GM12875 (cell line): ENCODE data around the gene NR1H2.

Experiments used
- H3K4me3 ChIP-seq: one replicate; pipeline ENCODE4 v1.5.1; 2011; ENCODE audit warnings: low read depth, low read length, control low read depth
- TF ChIP-seq, protein P1 (sequence below): IDR thresholded peaks from 2 replicates; pipeline ENCODE4 v1.5.1; 2011; ENCODE audit warnings: low read depth, mild to moderate bottlenecking, control low read depth, inconsistent platforms, low read length, moderate library complexity, borderline replicate concordance; ENCODE audit not compliant: insufficient read depth

The NR1H2 gene

DNA sequence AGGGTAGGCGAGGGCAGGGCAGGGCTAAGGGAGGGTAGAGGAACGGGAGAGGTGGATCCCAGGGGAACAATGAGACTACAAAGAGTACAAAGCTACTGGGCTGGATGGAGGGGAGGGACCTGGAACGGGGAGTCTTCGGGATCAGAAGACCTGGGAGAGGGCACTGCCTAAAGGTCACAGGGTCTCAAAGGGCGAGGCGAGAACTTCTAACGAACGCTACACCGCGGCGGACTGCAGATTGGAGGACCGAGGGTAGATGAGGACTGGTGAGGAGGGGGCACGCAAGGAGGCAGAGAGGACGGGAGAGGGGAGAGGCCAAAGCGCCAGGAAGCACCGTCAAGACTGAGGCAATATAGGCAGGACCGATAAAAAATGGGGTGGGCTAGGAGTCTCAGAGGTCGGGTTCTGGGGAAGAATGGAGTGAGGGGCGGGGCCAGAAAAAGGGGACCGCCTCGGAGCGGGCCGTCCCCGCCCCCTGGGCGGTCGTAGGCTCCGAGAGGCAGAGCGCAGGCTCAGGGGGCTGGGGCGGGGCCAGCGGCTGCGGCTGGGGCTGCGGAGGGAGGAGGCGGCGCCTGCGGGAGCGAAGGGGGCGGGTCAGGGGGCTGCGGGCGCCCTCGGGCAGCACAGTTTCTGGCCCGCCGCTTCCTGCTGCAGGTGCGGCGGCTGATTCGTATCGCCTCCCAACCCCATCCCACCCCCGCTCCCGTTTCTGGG lies 45.7 kb upstream of the NR1H2 start:
- H3K4me3 ChIP-seq, result peak overlapping the region; percentile 57
- TF ChIP-seq, protein P1, sequence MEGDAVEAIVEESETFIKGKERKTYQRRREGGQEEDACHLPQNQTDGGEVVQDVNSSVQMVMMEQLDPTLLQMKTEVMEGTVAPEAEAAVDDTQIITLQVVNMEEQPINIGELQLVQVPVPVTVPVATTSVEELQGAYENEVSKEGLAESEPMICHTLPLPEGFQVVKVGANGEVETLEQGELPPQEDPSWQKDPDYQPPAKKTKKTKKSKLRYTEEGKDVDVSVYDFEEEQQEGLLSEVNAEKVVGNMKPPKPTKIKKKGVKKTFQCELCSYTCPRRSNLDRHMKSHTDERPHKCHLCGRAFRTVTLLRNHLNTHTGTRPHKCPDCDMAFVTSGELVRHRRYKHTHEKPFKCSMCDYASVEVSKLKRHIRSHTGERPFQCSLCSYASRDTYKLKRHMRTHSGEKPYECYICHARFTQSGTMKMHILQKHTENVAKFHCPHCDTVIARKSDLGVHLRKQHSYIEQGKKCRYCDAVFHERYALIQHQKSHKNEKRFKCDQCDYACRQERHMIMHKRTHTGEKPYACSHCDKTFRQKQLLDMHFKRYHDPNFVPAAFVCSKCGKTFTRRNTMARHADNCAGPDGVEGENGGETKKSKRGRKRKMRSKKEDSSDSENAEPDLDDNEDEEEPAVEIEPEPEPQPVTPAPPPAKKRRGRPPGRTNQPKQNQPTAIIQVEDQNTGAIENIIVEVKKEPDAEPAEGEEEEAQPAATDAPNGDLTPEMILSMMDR, result no peak

DNA sequence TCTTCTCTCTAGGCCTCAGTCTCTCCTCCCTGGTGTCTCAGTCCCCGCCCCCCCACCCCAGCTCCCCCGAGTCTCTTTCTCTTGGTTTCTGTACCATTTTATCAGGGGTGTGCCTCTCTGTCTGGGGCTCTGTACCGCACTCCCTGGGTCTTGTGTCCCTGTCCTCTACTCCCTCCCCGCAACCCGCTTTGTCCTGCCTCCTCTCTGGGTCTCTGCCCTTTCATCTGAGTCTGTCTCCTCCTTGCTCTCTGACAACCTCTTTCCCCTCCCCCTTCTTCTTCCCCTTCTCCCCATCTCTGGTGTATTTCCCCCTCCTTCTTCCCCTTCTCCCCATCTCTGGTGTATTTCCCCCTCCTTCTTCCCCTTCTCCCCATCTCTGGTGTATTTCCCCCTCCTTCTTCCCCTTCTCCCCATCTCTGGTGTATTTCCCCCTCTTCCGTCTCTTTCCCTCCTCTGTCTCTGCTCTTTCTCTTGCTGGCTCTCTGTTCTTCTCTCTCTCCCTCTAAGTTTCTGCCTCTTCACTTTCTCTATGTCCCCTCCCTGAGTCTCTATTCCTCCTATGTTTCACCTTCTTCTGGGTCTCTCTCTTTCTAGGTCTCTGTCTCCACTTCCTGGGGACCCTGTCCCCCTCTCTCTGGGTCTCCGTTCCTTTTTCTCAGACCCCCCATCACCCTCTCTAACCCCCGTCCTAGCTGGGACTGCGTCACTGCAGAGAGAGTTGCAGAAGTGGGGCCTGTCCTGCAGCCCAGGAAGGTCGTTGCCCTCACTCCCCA lies 44.9 kb upstream of the NR1H2 start:
- H3K4me3 ChIP-seq, result peak overlapping the region; percentile 57
- TF ChIP-seq, protein P1, result no peak

DNA sequence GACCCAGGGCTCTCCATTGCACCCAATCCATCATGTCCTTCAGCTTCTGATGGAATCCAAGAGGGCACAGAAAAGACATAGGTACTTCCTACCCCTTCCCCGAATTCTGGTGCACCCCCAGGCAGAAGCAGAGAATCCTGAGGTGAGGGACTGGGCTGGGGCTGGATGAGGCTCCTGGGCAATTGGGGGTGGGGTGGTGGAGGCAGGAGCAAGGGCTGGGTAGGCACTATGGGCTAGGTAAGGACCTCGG lies 44.3 kb upstream of the NR1H2 start:
- TF ChIP-seq, protein P1, result no peak
- peak overlapping the region; percentile 57 for H3K4me3 ChIP-seq

DNA sequence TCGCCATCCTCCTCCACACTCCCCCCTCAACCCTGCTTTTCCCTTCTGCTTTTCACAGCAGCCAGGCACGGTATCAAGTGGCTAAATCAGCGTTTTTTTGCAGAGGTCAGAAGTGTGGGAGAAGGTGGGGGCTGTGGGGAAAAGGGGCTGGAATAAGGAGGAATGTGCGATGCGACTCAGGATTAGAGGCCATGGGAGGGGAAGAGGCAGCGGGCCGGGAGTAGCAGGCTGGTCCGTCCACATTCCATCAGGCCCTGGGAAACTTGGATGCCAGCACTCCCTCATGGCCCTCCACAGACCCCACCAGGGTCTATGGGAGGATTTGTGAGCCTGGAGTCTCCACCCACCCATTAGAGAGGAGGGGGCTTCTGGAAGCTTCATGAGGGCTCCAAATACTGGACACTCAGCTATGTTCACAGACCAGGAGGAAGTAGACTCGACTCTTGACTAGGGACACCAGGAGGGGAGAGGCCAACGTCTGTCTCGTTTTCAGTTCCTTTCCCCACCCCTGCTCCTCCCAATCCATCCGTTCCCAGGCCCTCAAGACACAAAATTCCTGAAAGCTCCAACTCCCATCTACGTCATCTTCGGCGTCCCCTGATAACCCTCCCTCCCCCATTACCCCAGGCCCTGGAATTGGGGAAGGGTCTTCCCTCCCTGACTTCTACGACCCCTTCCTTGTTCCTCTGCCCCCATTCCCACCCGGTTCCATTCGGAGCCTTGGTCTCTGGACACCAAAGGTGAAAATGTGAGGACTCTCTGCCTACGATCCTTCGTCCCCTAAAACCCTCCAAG lies 43.8 kb upstream of the NR1H2 start:
- TF ChIP-seq, protein P1, result no peak
- peak overlapping the region; percentile 57 for H3K4me3 ChIP-seq

DNA sequence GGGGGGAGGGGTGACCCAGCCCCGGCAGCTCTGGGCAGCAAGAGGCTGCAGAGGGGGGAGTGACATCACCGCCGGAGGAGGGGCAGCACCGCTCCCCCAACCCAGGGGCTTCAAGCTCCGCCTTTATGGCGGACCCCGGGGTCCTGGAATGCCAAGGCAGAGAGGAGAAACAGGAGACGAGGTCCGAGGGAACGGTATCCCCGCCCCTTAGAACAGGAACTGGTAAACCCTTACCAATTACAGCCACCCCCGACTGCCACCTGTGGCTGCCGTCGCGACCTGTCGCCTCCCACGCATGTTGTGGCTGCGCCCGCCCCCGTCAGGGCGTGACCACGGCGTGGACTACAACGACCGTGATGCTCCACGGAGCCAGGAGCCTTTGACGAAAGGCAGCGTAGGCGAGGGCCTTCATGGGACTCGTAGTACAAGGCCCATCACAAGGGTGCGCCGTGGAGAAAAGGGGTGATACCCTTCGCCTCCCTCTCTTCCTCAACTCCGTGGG lies 43.0 kb upstream of the NR1H2 start:
- TF ChIP-seq, protein P1, result no peak
- H3K4me3 ChIP-seq, result peak overlapping the region; percentile 57

DNA sequence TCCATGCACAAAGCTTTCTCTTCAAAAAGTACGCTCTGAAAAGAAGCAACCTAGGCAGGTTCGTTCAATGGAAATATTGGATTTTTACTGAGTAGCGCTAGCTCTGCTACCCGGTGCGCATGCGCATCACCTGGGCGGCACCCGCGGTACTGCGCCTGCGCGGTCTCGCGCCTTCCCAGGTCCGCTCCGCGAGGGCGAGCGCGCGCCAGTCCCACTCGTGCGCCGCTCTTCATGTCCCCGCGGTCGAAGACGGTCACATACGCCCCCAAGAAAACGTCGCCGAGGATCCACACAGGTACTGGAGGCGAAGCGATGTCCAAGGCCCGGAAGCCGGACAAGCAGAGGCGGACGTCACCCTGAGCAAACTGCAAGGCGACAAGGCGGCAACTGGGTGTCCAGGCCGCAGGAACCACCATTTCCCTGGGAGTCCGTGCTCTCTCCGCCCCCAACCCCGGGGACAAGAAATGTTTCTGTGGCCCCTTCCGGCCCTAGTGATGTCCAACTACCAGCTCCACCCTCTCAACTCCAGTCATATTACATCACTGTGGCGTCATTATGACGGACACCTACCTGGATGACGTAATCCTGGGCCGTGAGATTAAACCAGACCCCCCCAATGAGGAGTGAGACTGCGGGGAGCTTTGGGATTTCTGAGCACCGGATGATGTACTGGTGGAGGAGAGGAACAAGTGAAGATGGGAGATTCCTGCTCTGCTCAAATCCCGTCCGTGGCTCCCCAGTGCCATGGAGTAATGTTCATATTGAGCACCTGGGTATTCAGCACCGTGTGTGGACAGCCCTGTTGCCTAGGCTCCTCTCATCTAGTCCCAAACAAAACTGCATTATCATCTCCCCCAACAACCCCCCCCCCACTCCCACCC lies 42.3 kb upstream of the NR1H2 start:
- peak overlapping the region; percentile 57 for H3K4me3 ChIP-seq
- TF ChIP-seq, protein P1, result no peak
